T-helper 2 cell treated with Interferon-gamma antibody and Interleukin-4, amounts not matched to agents 100 ng/mL and 5 ng/mL, for 36 hours (primary cell): ENCODE measurements around the gene UPP2. TPM values are rescaled to one million over a fixed set of nuclear protein-coding genes. Genes with fewer than 3 reads are reported as not detected.

Experiments
- intact Hi-C: fragments of 100-400 bp; cut with micrococcal nuclease; formaldehyde crosslinking; loops from one replicate; pipeline ENCODE4 v1.15.1; 2023
- total RNA-seq: library from RNA; stranded (reverse); gene quantifications from 2 replicates; pipeline ENCODE4 v1.2.3, GENCODE V29; 2022

The UPP2 gene
- total RNA-seq, 1 donor from 2014 or later: not detected

- intact Hi-C loops: no loop called here
Observed at GRCh38 chr2:158104903-158105302, 3.2 kb downstream of the UPP2 start.

- intact Hi-C loops: no loop called here
Observed at GRCh38 chr2:158112992-158113391, 11.3 kb downstream of the UPP2 start.

- intact Hi-C loops: no loop called here
Observed at GRCh38 chr2:158113741-158114295, 12.1 kb downstream of the UPP2 start.

- intact Hi-C loops: no loop called here
Observed at GRCh38 chr2:158114516-158114915, 12.8 kb downstream of the UPP2 start.

- intact Hi-C loops: no loop called here
Observed at GRCh38 chr2:158115202-158115767, 13.6 kb downstream of the UPP2 start.

- intact Hi-C loops: no loop called here
Observed at GRCh38 chr2:158116936-158117335, 15.3 kb downstream of the UPP2 start.

GRCh38 chr2:158120102-158120501 lies 18.4 kb downstream of the UPP2 start:
- intact Hi-C loops: no loop called here

GRCh38 chr2:158120664-158121641 lies 19.3 kb downstream of the UPP2 start:
- intact Hi-C loops: no loop called here

GRCh38 chr2:158124896-158125295 lies 23.2 kb downstream of the UPP2 start:
- intact Hi-C loops: no loop called here

- intact Hi-C loops: no loop called here
Observed at GRCh38 chr2:158125756-158126498, 24.3 kb downstream of the UPP2 start.

- intact Hi-C loops: no loop called here
Observed at GRCh38 chr2:158127380-158127804, 25.7 kb downstream of the UPP2 start.

GRCh38 chr2:158128168-158128973 lies 26.7 kb downstream of the UPP2 start:
- intact Hi-C loops: no loop called here

- intact Hi-C loops: no loop called here
Observed at GRCh38 chr2:158129037-158129436, 27.4 kb downstream of the UPP2 start.

- intact Hi-C loops: no loop called here
Observed at GRCh38 chr2:158130832-158131473, 29.3 kb downstream of the UPP2 start.

GRCh38 chr2:158131483-158131912 lies 29.8 kb downstream of the UPP2 start:
- intact Hi-C loops: no loop called here

GRCh38 chr2:158131919-158132566 lies 30.4 kb downstream of the UPP2 start:
- intact Hi-C loops: no loop called here

- intact Hi-C loops: no loop called here
Observed at GRCh38 chr2:158134055-158134454, 32.4 kb downstream of the UPP2 start.

- intact Hi-C loops: no loop called here
Observed at GRCh38 chr2:158134655-158135054, 33.0 kb downstream of the UPP2 start.

- intact Hi-C loops: no loop called here
Observed at GRCh38 chr2:158135096-158135495, 33.4 kb downstream of the UPP2 start.

- intact Hi-C loops: no loop called here
Observed at GRCh38 chr2:158138255-158138654, 36.6 kb downstream of the UPP2 start.
